Caco-2 (cell line): Measurements from ENCODE around the gene SH3GL1. TPM values are rescaled to one million over a fixed set of nuclear protein-coding genes. Genes with fewer than 3 reads are reported as not detected.

ENCODE experiments used
- BruUV-seq: library from RNA; stranded (reverse); fragments of 400-500 nt; replicated peaks from 2 replicates; lab custom pipeline; 2021; lab: Mats Ljungman, UMichigan
- CTCF ChIA-PET: fragments of 300-600 bp; sonication (Branson Sonifier 250); formaldehyde crosslinking; loops from one replicate; lab custom pipeline; 2022; ENCODE audit warnings: antibody characterized with exemption; lab: Charles Lee
- POLR2A ChIA-PET: fragments of 300-600 bp; sonication (Branson Sonifier 250); formaldehyde crosslinking; loops from one replicate; lab custom pipeline; 2022; ENCODE audit warnings: antibody characterized with exemption; lab: Charles Lee
- DNase-seq, 2 experiments: peaks; one replicate each; pipeline versions ENCODE4 v3.0.0 to v3.0.0-alpha.2; 2020 to 2022
- H3K27me3 ChIP-seq: replicated peaks from 2 replicates; pipeline ENCODE4 v1.6.0; 2011; ENCODE audit warnings: low read length; ENCODE audit not compliant: control insufficient read depth, insufficient read depth
- H3K36me3 ChIP-seq: 2 replicates; pipeline ENCODE4 v1.5.1; 2011; ENCODE audit warnings: low read length; ENCODE audit not compliant: control insufficient read depth, insufficient read depth
- H3K4me1 ChIP-seq: fragments of 250-450 bp; sonication (Bioruptor Pico); 2 replicates; pipeline ENCODE4 v1.5.1; 2020; ENCODE audit warnings: mild to moderate bottlenecking
- H3K4me3 ChIP-seq: 2 replicates; pipeline ENCODE4 v1.5.1; 2011; ENCODE audit warnings: low read depth, mild to moderate bottlenecking, control low read depth, low read length
- H3K9me3 ChIP-seq: fragments of 250-450 bp; sonication (Bioruptor Pico); 2 replicates; pipeline ENCODE4 v1.5.1; 2020; ENCODE audit warnings: mild to moderate bottlenecking, moderate library complexity
- H3K27ac Mint-ChIP-seq: one replicate; pipeline ENCODE4 v1.8.0; 2022; ENCODE audit warnings: mixed read lengths; ENCODE audit not compliant: unreplicated experiment
- H3K27me3 Mint-ChIP-seq: one replicate; pipeline ENCODE4 v1.8.0; 2022; ENCODE audit warnings: mixed read lengths; ENCODE audit not compliant: insufficient read depth, unreplicated experiment
- H3K36me3 Mint-ChIP-seq: one replicate; pipeline ENCODE4 v1.8.0; 2022; ENCODE audit warnings: mild to moderate bottlenecking, mixed read lengths; ENCODE audit not compliant: insufficient read depth, unreplicated experiment
- H3K4me1 Mint-ChIP-seq: one replicate; pipeline ENCODE4 v1.8.0; 2022; ENCODE audit warnings: low read depth, mixed read lengths; ENCODE audit not compliant: unreplicated experiment
- H3K4me3 Mint-ChIP-seq: one replicate; pipeline ENCODE4 v1.8.0; 2022; ENCODE audit warnings: mild to moderate bottlenecking, moderate library complexity, mixed read lengths; ENCODE audit not compliant: unreplicated experiment
- H3K9me3 Mint-ChIP-seq: one replicate; pipeline ENCODE4 v1.8.0; 2022; ENCODE audit warnings: mixed read lengths; ENCODE audit not compliant: unreplicated experiment
- CTCF ChIP-seq, 2 experiments: fragments of 200-600 bp in 1 of 2; IDR thresholded peaks; 1 replicate in 1 of 2; 2 replicates in 1 of 2; pipeline versions ENCODE4 v1.5.1 to v1.8.0; 2011 to 2022; ENCODE audit warnings: antibody characterized with exemption in 1 of 2, control low read depth in 1 of 2, inconsistent platforms in 1 of 2, low read depth in 1 of 2, low read length in 1 of 2, mild to moderate bottlenecking in 1 of 2, moderate library complexity in 1 of 2; ENCODE audit not compliant: insufficient read depth in 1 of 2, severe bottlenecking in 1 of 2, unreplicated experiment in 1 of 2
- intact Hi-C: fragments of 100-400 bp; cut with micrococcal nuclease; formaldehyde crosslinking; loops from one replicate; pipeline ENCODE4 v1.10.0; 2022; ENCODE audit not compliant: unreplicated experiment
- total RNA-seq: library from RNA; stranded (reverse); gene quantifications from 2 replicates; pipeline ENCODE4 v1.2.3, GENCODE V29; 2022

SH3GL1 gene
- total RNA-seq, 1 experiment from 2014 or later = 91.3 TPM

DNA sequence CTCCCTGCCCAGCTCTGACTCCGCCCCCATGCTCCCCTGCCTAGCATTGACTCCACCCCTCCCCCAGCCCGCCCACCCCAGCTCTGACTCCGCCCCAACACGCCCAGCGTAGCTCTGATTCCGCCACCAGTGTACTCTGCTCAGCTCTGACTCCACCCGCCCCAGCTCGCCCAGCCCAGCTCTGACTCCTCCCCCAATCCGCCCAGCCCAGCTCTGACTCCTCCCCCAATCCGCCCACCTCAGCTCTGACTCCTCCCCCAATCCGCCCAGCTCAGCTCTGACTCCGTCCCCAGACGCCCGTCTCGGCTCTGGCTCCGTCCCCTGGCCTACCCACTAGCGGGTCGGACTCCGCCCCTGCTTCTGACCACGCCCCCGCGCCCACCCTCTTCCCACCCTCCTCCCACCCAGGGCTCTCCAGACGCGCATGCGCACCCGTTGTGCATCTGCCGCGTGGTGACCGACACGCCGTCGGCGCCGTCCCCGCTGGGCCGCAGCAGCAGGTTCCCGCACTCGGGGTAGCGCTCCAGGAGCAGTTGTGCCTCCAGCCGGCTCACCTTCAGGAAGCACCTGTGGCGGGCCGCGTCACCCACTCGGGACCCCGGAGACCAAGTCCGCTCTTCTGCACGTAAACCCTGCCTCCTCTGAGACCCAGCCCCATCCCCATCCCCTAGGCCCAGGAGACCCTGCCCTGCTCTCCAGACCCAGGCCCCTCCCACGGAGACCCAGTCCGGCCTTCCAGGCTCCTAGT is 71.9 kb downstream of the SH3GL1 start:
- no TSS peak for BruUV-seq
- DNase-seq = peak; percentile 82 to 90
- Mint-ChIP-seq H3K4me1 (peaks cover 5% of the 10 kb centered on the region), H3K4me3 (peak overlapping the region; percentile 54), H3K27ac (no peak overlapping the region), H3K36me3 (peaks cover 55% of the 10 kb centered on the region), H3K9me3 (no peaks in the 10 kb centered on the region), H3K27me3 (no peaks in the 10 kb centered on the region)
- Histone ChIP-seq H3K4me3 (peak overlapping the region; percentile 35), H3K27me3 (no peaks in the 10 kb centered on the region), H3K9me3 (no peaks in the 10 kb centered on the region), H3K4me1 (no peaks in the 10 kb centered on the region), H3K36me3 (0 out of 2 replicates have a peak, but pooled peaks cover 2% of the 10 kb centered on the region)
- intact Hi-C loops = no loop called here
- ChIA-PET CTCF (interaction anchor here (0.6 to 0.9 kb wide), 3 partner anchors 14 to 178 kb away, joined by 3 read pairs; no protein-coding TSS in a partner anchor), POLR2A (interaction anchor here (0.8 to 1.2 kb wide), 2 partner anchors 15 to 74 kb away, joined by 5 to 9 read pairs; partner anchors contain the start of genes CHAF1A and MPND)
- TF ChIP-seq CTCF (IDR thresholded peaks at IDR 0.05; ENCODE audit: insufficient read depth in 1 of 2, low read depth in 1 of 2, low read length in 1 of 2, severe bottlenecking in 1 of 2, unreplicated experiment in 1 of 2) = no peak

GRCh38 chr19:4327877-4328242 is 72.5 kb downstream of the SH3GL1 start:
- ChIA-PET CTCF (interaction anchor here (0.6 to 0.9 kb wide), 3 partner anchors 14 to 177 kb away, joined by 3 read pairs; no protein-coding TSS in a partner anchor), POLR2A (interaction anchor here (0.8 to 1.2 kb wide), 2 partner anchors 15 to 74 kb away, joined by 5 to 9 read pairs; partner anchors contain the start of genes CHAF1A and MPND)
- intact Hi-C loops = no loop called here
- Mint-ChIP-seq H3K27ac (no peak overlapping the region), H3K4me1 (peaks cover 5% of the 10 kb centered on the region), H3K27me3 (no peaks in the 10 kb centered on the region), H3K36me3 (peaks cover 55% of the 10 kb centered on the region), H3K4me3 (peak overlapping the region; percentile 10), H3K9me3 (no peaks in the 10 kb centered on the region)
- no peak for TF ChIP-seq CTCF (IDR thresholded peaks at IDR 0.05; ENCODE audit: insufficient read depth in 1 of 2, low read depth in 1 of 2, low read length in 1 of 2, severe bottlenecking in 1 of 2, unreplicated experiment in 1 of 2)
- Histone ChIP-seq H3K4me1 (no peaks in the 10 kb centered on the region), H3K4me3 (no peak overlapping the region), H3K9me3 (no peaks in the 10 kb centered on the region), H3K27me3 (no peaks in the 10 kb centered on the region), H3K36me3 (0 out of 2 replicates have a peak, but pooled peaks cover 2% of the 10 kb centered on the region)
- no TSS peak for BruUV-seq
- no peak for DNase-seq

DNA sequence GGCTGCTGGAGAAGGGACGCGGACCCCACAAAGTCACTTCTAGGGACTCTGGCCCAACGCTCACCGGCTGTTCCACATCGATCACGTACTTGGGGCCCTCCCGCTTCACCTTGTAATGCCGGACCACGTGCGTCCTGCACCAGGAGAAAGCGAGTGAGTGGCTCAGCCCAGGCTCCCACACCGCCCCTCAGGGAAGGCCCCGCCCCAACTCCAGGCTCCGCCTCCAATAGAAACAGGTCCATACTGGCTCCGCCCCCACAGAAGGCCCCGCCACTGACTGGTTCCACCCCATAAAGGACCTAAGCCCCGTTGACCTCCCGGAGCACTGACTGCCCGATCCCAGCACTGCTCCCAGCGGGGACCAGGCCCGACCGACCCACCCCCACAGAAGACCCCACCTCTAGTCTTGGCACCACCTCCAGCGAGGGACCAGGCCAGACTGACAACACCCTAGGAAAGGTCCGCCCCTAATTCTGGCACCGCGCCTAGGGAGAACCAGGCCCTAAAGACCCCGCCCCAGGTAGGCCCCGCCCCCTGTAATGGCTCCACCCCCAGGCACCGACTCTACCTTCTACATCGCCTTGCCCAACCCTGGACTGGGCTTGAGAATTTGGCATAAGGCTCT is 73.0 kb downstream of the SH3GL1 start:
- no peak overlapping the region for H3K27ac Mint-ChIP-seq
- H3K36me3 ChIP-seq = 0 out of 2 replicates have a peak, but pooled peaks cover 2% of the 10 kb centered on the region
- no peaks in the 10 kb centered on the region for H3K9me3 Mint-ChIP-seq
- peak overlapping the region; percentile 10 for H3K4me3 Mint-ChIP-seq
- intact Hi-C loops = no loop called here
- no peaks in the 10 kb centered on the region for H3K9me3 ChIP-seq
- ChIA-PET CTCF (interaction anchor here (0.9 kb wide), 1 partner anchor 15 kb away, joined by 3 read pairs; no protein-coding TSS in a partner anchor), POLR2A (interaction anchor here (1.2 kb wide), 1 partner anchor 16 kb away, joined by 9 read pairs; the partner anchor contains the start of gene MPND)
- peaks cover 60% of the 10 kb centered on the region for H3K36me3 Mint-ChIP-seq
- peak; percentile 51 to 62 for DNase-seq
- no peaks in the 10 kb centered on the region for H3K27me3 ChIP-seq
- H3K27me3 Mint-ChIP-seq = no peaks in the 10 kb centered on the region
- peaks cover 5% of the 10 kb centered on the region for H3K4me1 Mint-ChIP-seq
- no peaks in the 10 kb centered on the region for H3K4me1 ChIP-seq
- BruUV-seq = no TSS peak
- no peak overlapping the region for H3K4me3 ChIP-seq
- no peak for TF ChIP-seq CTCF (IDR thresholded peaks at IDR 0.05; ENCODE audit: insufficient read depth in 1 of 2, low read depth in 1 of 2, low read length in 1 of 2, severe bottlenecking in 1 of 2, unreplicated experiment in 1 of 2)
